Sigmoid colon (tissue), 4 donors: ENCODE data around the gene MUC3A.

Experiments used
- EP300 ChIP-seq, 4 donors: sonication (generic); formaldehyde crosslinking; IDR thresholded peaks; one replicate each; pipeline ENCODE4 v1.6.1; 2017; ENCODE audit warnings: antibody characterized with exemption in 4 of 4
- POLR2A ChIP-seq, 2 donors: fragments of 450-650 bp; IDR thresholded peaks; one replicate each; pipeline ENCODE4 v1.6.1; 2016; ENCODE audit warnings: antibody characterized with exemption in 2 of 2, mild to moderate bottlenecking in 2 of 2, moderate library complexity in 2 of 2
- POLR2AphosphoS5 ChIP-seq, 4 donors: sonication (generic); formaldehyde crosslinking; IDR thresholded peaks; one replicate each; pipeline ENCODE4 v1.6.1; 2017; ENCODE audit warnings: antibody characterized with exemption in 4 of 4
- TF ChIP-seq, protein P1 (sequence below), 4 experiments: fragments of 450-650 bp in 3 of 4; fragments of 200-600 bp in 1 of 4; IDR thresholded peaks; one replicate each; pipeline ENCODE4 v1.5.1; 2016 to 2019; ENCODE audit warnings: antibody characterized with exemption in 4 of 4, mild to moderate bottlenecking in 3 of 4, moderate library complexity in 2 of 4

DNA sequence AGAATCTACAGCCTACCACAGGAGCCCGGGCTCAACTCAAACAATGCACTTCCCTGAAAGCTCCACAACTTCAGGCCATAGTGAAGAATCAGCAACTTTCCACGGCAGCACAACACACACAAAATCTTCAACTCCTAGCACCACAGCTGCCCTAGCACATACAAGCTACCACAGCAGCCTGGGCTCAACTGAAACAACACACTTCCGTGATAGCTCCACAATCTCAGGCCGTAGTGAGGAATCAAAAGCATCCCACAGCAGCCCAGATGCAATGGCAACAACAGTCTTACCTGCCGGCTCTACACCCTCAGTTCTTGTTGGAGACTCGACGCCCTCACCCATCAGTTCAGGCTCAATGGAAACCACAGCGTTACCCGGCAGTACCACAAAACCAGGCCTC is 42.3 kb downstream of the MUC3A start:
- no peak for TF ChIP-seq EP300 (IDR thresholded peaks at IDR 0.05)
- TF ChIP-seq, protein P1, sequence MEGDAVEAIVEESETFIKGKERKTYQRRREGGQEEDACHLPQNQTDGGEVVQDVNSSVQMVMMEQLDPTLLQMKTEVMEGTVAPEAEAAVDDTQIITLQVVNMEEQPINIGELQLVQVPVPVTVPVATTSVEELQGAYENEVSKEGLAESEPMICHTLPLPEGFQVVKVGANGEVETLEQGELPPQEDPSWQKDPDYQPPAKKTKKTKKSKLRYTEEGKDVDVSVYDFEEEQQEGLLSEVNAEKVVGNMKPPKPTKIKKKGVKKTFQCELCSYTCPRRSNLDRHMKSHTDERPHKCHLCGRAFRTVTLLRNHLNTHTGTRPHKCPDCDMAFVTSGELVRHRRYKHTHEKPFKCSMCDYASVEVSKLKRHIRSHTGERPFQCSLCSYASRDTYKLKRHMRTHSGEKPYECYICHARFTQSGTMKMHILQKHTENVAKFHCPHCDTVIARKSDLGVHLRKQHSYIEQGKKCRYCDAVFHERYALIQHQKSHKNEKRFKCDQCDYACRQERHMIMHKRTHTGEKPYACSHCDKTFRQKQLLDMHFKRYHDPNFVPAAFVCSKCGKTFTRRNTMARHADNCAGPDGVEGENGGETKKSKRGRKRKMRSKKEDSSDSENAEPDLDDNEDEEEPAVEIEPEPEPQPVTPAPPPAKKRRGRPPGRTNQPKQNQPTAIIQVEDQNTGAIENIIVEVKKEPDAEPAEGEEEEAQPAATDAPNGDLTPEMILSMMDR (IDR thresholded peaks at IDR 0.05) = no peak
- TF ChIP-seq POLR2A (IDR thresholded peaks at IDR 0.05) = no peak
- TF ChIP-seq POLR2AphosphoS5 (IDR thresholded peaks at IDR 0.05) = no peak
